Measurements from ENCODE around the gene DNAJC5G.
A peak's percentile ranks its signal among the peaks of the same experiment; 100 is the strongest.

The DNAJC5G gene

GRCh38 chr2:27245626-27246025 is 29.6 kb upstream of the DNAJC5G start:
- peaks cover 0 to 45% of the 10 kb centered on the region in 2 experiments; a peak in 2 of 3 replicates for H3K36me3 ChIP-seq (ENCODE audit: control insufficient read depth in 2 of 2, insufficient read depth in 1 of 2, low read length in 2 of 2)
- TF ChIP-seq ZNF416 (tag by site-specific recombination; IDR thresholded peaks at IDR 0.05) (no peak), SCRT2 (tag by site-specific recombination; IDR thresholded peaks at IDR 0.05) (no peak), ZNF518A (tag by site-specific recombination; conservative IDR thresholded peaks at IDR 0.05; ENCODE audit: low read depth) (no peak), ELK4 (IDR thresholded peaks at IDR 0.05; ENCODE audit: borderline replicate concordance, low read depth, low read length) (no peak), ZNF670 (tag by site-specific recombination; IDR thresholded peaks at IDR 0.05; ENCODE audit: low read depth) (no peak)
- TF ChIP-seq, protein P1, sequence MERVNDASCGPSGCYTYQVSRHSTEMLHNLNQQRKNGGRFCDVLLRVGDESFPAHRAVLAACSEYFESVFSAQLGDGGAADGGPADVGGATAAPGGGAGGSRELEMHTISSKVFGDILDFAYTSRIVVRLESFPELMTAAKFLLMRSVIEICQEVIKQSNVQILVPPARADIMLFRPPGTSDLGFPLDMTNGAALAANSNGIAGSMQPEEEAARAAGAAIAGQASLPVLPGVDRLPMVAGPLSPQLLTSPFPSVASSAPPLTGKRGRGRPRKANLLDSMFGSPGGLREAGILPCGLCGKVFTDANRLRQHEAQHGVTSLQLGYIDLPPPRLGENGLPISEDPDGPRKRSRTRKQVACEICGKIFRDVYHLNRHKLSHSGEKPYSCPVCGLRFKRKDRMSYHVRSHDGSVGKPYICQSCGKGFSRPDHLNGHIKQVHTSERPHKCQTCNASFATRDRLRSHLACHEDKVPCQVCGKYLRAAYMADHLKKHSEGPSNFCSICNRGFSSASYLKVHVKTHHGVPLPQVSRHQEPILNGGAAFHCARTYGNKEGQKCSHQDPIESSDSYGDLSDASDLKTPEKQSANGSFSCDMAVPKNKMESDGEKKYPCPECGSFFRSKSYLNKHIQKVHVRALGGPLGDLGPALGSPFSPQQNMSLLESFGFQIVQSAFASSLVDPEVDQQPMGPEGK (tag by site-specific recombination; IDR thresholded peaks at IDR 0.05): no peak
- TF ChIP-seq, protein P2, sequence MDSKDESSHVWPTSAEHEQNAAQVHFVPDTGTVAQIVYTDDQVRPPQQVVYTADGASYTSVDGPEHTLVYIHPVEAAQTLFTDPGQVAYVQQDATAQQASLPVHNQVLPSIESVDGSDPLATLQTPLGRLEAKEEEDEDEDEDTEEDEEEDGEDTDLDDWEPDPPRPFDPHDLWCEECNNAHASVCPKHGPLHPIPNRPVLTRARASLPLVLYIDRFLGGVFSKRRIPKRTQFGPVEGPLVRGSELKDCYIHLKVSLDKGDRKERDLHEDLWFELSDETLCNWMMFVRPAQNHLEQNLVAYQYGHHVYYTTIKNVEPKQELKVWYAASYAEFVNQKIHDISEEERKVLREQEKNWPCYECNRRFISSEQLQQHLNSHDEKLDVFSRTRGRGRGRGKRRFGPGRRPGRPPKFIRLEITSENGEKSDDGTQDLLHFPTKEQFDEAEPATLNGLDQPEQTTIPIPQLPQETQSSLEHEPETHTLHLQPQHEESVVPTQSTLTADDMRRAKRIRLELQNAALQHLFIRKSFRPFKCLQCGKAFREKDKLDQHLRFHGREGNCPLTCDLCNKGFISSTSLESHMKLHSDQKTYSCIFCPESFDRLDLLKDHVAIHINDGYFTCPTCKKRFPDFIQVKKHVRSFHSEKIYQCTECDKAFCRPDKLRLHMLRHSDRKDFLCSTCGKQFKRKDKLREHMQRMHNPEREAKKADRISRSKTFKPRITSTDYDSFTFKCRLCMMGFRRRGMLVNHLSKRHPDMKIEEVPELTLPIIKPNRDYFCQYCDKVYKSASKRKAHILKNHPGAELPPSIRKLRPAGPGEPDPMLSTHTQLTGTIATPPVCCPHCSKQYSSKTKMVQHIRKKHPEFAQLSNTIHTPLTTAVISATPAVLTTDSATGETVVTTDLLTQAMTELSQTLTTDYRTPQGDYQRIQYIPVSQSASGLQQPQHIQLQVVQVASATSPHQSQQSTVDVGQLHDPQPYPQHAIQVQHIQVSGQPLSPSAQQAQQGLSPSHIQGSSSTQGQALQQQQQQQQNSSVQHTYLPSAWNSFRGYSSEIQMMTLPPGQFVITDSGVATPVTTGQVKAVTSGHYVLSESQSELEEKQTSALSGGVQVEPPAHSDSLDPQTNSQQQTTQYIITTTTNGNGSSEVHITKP (tag by site-specific recombination; IDR thresholded peaks at IDR 0.05): no peak
- 0 out of 2 replicates have a peak, but pooled peaks cover 4% of the 10 kb centered on the region for H3K4me1 ChIP-seq (ENCODE audit: control insufficient read depth, insufficient read depth, low read length)
- no peaks in the 10 kb centered on the region for H3K9me3 ChIP-seq (ENCODE audit: control insufficient read depth, insufficient read depth, low read depth, low read length)
- ChIA-PET CTCF (interaction anchor here (0.9 kb wide), 1 partner anchor 58 kb away, joined by 3 read pairs; no protein-coding TSS in a partner anchor), POLR2A (no interaction called here)
- H3K4me3 ChIP-seq (ENCODE audit: low read depth, low read length): no peak overlapping the region
- no peak overlapping the region for H3K27ac ChIP-seq (ENCODE audit: extremely low read depth, low read depth, low read length)

GRCh38 chr2:27247893-27248292 is 27.3 kb upstream of the DNAJC5G start:
- H3K27ac ChIP-seq (ENCODE audit: extremely low read depth, low read depth, low read length): no peak overlapping the region
- peaks cover 0 to 22% of the 10 kb centered on the region in 2 experiments; a peak in 2 of 3 replicates for H3K36me3 ChIP-seq (ENCODE audit: control insufficient read depth in 2 of 2, insufficient read depth in 1 of 2, low read length in 2 of 2)
- H3K4me1 ChIP-seq (ENCODE audit: control insufficient read depth, insufficient read depth, low read length): 0 out of 2 replicates have a peak, but pooled peaks cover 4% of the 10 kb centered on the region
- POLR2A ChIA-PET: interaction anchor here (0.5 kb wide), 1 partner anchor 9 kb away, joined by 4 read pairs; no protein-coding TSS in a partner anchor
- no peak overlapping the region for H3K4me3 ChIP-seq (ENCODE audit: low read depth, low read length)
- CTCF ChIA-PET: interaction anchor here (0.6 to 6.3 kb wide), 4 partner anchors 15 to 85 kb away, joined by 5 to 87 read pairs (median 33); partner anchors contain the start of gene TRIM54
- TF ChIP-seq ZNF677 (tag by site-specific recombination; IDR thresholded peaks at IDR 0.05) (no peak), PRDM1 (tag by site-specific recombination; IDR thresholded peaks at IDR 0.05) (no peak), ZNF221 (tag by site-specific recombination; IDR thresholded peaks at IDR 0.05; ENCODE audit: borderline replicate concordance) (no peak), ZNF664 (tag by site-specific recombination; IDR thresholded peaks at IDR 0.05) (peak; percentile 70; the same call in 1 of the 2 replicates), ZNF416 (tag by site-specific recombination; IDR thresholded peaks at IDR 0.05) (no peak), KLF10 (tag by site-specific recombination; IDR thresholded peaks at IDR 0.05) (no peak)
- no peaks in the 10 kb centered on the region for H3K9me3 ChIP-seq (ENCODE audit: control insufficient read depth, insufficient read depth, low read depth, low read length)

Data from HEK293 (cell line).